Subcutaneous adipose tissue (tissue), 4 donors: ENCODE results near the gene CCDC174. TPM values are rescaled to one million over a fixed set of nuclear protein-coding genes. Genes with fewer than 3 reads are reported as not detected.

Experiments used
- total RNA-seq, 4 donors: library from RNA; depleted of rRNA; stranded (reverse); fragments of >200 nt; gene quantifications; one replicate each; pipeline ENCODE4 v1.1.0, GENCODE V29; 2016
- TF ChIP-seq, protein P1 (sequence below): fragments of 450-650 bp; IDR thresholded peaks from one replicate; pipeline ENCODE4 v1.5.1; 2016; ENCODE audit warnings: low read depth, mild to moderate bottlenecking, control low read depth, antibody characterized with exemption, moderate library complexity

The CCDC174 gene
- total RNA-seq, 4 donors from 2014 or later: 16.0 to 36.1 (median 18.9) TPM

DNA sequence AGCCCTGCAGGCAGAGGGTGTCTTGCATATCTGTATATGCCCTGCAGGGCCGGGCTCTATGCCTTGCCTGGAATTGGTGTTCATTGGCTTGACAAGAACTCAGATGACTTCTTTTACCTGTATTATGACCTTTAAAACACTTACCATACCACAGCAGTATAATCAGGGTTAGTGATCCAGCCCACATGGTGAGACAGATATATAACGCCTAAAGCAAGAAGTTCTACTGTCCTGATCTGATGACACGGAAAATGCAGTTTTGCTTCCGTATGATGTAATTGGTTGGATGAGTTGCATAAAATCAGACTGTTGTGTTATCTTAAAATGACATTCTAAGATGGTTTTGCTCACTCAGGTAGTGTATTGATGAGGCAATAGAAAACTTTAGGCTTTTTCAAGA is 9.4 kb downstream of the CCDC174 start:
- TF ChIP-seq, protein P1, sequence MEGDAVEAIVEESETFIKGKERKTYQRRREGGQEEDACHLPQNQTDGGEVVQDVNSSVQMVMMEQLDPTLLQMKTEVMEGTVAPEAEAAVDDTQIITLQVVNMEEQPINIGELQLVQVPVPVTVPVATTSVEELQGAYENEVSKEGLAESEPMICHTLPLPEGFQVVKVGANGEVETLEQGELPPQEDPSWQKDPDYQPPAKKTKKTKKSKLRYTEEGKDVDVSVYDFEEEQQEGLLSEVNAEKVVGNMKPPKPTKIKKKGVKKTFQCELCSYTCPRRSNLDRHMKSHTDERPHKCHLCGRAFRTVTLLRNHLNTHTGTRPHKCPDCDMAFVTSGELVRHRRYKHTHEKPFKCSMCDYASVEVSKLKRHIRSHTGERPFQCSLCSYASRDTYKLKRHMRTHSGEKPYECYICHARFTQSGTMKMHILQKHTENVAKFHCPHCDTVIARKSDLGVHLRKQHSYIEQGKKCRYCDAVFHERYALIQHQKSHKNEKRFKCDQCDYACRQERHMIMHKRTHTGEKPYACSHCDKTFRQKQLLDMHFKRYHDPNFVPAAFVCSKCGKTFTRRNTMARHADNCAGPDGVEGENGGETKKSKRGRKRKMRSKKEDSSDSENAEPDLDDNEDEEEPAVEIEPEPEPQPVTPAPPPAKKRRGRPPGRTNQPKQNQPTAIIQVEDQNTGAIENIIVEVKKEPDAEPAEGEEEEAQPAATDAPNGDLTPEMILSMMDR: no peak

DNA sequence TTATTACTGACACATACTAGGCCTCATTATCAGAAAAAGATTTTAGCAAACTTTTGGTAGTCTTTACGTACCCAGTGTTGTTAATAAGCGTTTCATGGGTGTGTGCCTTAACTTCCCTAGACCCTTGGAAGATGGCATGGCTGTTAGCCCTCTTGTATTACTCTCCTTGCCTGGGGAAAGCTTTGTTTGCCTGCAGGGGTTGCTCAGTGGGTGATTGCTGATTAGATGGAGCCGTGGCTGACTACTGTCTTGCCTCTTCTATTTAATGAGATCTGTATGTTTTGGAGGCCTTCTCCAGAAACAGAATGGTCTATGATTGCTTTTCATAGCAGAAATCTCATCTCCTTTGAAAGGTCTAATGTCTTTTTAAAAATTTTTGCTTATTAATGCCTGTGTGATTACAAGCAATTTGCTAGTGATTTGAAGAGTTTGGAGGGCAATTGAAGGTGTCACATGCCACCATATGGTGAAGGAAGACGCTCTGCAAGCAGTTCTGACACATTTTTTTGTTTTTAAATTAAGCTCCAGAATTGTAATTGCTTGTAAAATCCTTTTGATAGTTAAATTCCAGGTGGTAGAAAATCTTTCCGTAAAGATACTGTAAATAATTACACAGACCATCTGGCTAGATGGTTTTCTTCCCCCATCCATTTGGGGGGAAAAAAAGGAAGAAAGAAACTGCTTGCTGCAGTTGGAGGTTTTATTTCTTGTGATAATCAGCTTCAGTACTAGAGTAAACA is 12.0 kb downstream of the CCDC174 start:
- TF ChIP-seq, protein P1: no peak

DNA sequence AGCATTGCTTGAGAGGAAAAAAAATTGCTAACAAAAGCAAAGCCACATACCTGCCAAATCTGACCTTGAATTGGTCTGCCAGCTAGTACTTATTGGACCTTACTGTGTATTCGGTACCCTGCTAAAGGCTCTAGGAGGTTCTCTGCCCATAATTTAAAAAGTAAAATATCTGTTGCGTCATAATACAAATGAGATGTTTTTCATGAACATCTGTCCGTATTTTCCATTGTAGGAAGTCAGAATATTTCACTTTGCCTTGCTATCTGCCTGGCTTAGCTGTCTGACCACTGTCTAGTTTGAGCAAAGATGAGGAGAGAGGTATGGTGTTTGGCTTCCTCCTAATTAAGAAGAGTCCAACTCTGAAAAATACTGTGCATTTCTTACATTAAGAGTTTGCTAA is 12.6 kb downstream of the CCDC174 start:
- TF ChIP-seq, protein P1: no peak

DNA sequence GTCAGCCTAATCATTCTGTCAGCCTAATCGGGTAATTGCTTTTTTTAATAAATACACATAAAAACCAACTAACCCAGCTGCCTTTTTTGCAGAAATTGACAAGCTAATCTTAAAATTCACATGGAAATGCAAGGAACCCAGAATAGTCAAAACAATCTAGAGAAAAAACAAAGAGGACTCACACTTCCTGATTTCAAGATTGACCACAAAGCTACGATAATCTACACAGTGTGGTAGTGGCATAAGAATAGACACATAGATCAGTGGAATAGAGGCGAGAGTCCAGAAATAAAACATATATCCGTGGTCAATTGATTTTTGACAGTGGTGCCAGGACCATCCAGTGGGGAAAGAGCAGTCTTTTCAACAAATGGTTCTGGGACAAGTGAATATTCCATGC is 21.0 kb downstream of the CCDC174 start:
- TF ChIP-seq, protein P1: no peak

DNA sequence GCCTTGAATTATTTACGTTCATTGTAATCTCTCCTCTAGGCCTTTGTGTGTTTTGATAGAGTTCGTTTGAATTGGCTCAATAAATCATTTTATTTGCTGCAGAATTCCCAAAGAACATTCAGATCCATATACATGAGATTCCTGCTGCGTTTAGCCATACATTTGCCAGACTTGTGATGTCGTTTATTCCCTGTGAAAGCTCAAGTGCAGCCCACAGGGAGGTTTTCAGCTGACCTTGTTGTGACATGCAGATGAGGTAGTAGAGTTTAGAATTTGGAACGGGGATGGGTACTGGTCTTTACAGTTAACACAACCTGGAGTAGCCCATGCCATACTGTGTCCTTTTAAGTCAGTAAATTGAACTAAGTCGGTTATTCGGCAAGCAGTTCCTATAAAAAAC is 23.3 kb downstream of the CCDC174 start, which contains the start of gene C3orf20:
Gene C3orf20 (plus strand): TSS at position 301 of the 400 bp plus-strand sequence. CDS start 7,573 bp downstream, outside the sequence.
- TF ChIP-seq, protein P1: no peak

DNA sequence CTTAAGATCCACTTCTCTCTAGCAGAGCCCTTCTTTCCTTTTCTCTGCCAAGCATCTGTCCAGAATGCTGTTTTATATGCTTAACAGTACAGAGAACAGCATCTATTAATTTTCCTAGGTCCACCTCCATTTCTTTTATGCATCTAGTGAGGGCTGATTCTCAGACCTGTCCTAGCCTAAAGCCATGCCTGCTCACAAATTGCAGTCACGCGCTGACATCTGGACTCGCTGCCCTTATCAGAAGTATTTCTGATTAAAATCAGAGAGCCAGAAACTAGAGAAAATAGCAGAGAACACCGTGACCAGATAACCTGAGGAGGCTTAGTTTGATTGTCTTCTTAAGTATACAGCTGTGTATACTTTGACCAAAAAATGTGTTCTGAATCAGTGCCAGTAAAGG is 25.3 kb downstream of the CCDC174 start:
- TF ChIP-seq, protein P1: no peak

DNA sequence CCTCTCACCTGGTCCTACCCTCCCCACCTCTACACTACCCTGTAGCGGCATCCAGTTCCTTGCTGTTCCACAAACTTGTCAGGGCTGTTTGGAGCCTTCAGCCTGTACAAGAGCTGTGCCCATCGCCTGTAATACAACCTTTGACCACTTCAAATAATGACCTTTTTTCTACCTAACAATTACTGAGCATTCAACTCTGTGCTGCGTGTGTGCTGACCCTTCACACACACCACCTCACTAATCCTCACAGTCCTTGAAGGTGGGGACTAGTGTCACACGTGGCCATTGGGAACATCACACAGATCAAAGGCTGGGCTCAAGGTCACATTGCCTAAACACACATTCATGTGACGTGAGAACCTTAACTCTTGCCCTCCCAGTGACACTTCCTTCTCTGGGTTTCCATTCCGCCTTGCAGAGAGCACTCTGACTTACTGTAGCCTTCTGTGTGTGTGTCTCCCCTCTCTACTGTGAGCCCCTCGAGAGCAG is 26.5 kb downstream of the CCDC174 start:
- TF ChIP-seq, protein P1: no peak
